OCI-LY3 (cell line): ENCODE results near the gene OR10R2.

ENCODE experiments used
- CTCF ChIP-seq: fragments of 200-600, 300-600 bp; sonication (generic); IDR thresholded peaks from 2 replicates; pipeline ENCODE4 v1.5.1; 2014; ENCODE audit warnings: antibody characterized with exemption, low read length, low read depth
- EZH2phosphoT487 ChIP-seq: fragments of 200-600 bp; shearing (Covaris generic); IDR thresholded peaks from 2 replicates; pipeline ENCODE4 v1.6.1; 2018; ENCODE audit warnings: antibody characterized with exemption, mixed run types, low read depth

DNA sequence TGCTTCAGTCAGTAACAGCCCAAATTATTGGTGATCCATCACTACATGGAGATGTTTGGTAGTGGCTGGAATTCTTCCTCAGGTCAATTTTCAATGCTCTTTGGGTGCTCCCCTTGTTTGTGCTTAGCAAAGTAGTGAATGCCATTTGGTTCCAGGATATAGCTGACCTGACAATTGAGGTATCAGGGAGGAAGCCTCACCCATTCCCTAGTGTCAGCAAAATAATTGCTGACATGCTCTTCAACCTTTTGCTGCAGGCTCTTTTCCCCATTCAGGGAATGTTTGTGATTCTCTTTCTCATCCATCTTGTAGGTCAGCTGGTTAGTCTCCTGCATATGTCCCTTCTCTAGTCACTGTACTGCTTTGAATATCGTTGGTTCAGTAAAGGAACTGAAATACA is 17.5 kb upstream of the OR10R2 start:
- no peak for TF ChIP-seq CTCF
- TF ChIP-seq EZH2phosphoT487, result no peak
